ENCODE results near the gene KDM8.

The KDM8 gene

GRCh38 chr16:27228045-27228444 is 24.7 kb downstream of the KDM8 start:
- peaks cover 0 to 68% (median 45%) of the 10 kb centered on the region in 5 donors for H3K36me3 ChIP-seq (ENCODE audit: control insufficient read depth in 5 of 5, insufficient read depth in 5 of 5, low read length in 5 of 5)
- peaks cover 0 to 38% (median 4%) of the 10 kb centered on the region in 5 donors for H3K4me1 ChIP-seq (ENCODE audit: control insufficient read depth in 5 of 5, insufficient read depth in 5 of 5, low read length in 5 of 5)

GRCh38 chr16:27228621-27229501 is 25.5 kb downstream of the KDM8 start:
- Histone ChIP-seq H3K27ac (ENCODE audit: low read depth, low read length) (no peak overlapping the region), H3K9ac (ENCODE audit: low read length in 5 of 5) (no peak overlapping the region), H3K9me3 (ENCODE audit: control insufficient read depth in 5 of 5, low read length in 5 of 5) (no peaks in the 10 kb centered on the region), H3K4me3 (ENCODE audit: low read depth in 1 of 5, low read length in 5 of 5) (no peak overlapping the region), H3K36me3 (ENCODE audit: control insufficient read depth in 5 of 5, insufficient read depth in 5 of 5, low read length in 5 of 5) (peaks cover 0 to 67% (median 48%) of the 10 kb centered on the region in 5 donors), H3K4me1 (ENCODE audit: control insufficient read depth in 5 of 5, insufficient read depth in 5 of 5, low read length in 5 of 5) (peaks cover 0 to 33% (median 3%) of the 10 kb centered on the region in 5 donors), H3K27me3 (ENCODE audit: control insufficient read depth in 5 of 5, insufficient read depth in 4 of 5, low read length in 5 of 5) (no peaks in the 10 kb centered on the region)

More at GRCh38 chr16:27228045-27228444, 24.7 kb downstream of the KDM8 start:
- Histone ChIP-seq H3K27ac (ENCODE audit: low read depth, low read length) (no peak overlapping the region), H3K9me3 (ENCODE audit: control insufficient read depth in 5 of 5, low read length in 5 of 5) (no peaks in the 10 kb centered on the region), H3K4me3 (ENCODE audit: low read depth in 1 of 5, low read length in 5 of 5) (no peak overlapping the region), H3K27me3 (ENCODE audit: control insufficient read depth in 5 of 5, insufficient read depth in 4 of 5, low read length in 5 of 5) (no peaks in the 10 kb centered on the region), H3K9ac (ENCODE audit: low read length in 5 of 5) (no peak overlapping the region)

GRCh38 chr16:27229891-27230470 is 26.7 kb downstream of the KDM8 start:
- Histone ChIP-seq H3K27ac (ENCODE audit: low read depth, low read length) (no peak overlapping the region), H3K4me1 (ENCODE audit: control insufficient read depth in 5 of 5, insufficient read depth in 5 of 5, low read length in 5 of 5) (peaks cover 0 to 41% (median 9%) of the 10 kb centered on the region in 5 donors), H3K36me3 (ENCODE audit: control insufficient read depth in 5 of 5, insufficient read depth in 5 of 5, low read length in 5 of 5) (peaks cover 0 to 60% (median 41%) of the 10 kb centered on the region in 5 donors), H3K27me3 (ENCODE audit: control insufficient read depth in 5 of 5, insufficient read depth in 4 of 5, low read length in 5 of 5) (no peaks in the 10 kb centered on the region), H3K9me3 (ENCODE audit: control insufficient read depth in 5 of 5, low read length in 5 of 5) (no peaks in the 10 kb centered on the region), H3K9ac (ENCODE audit: low read length in 5 of 5) (no peak overlapping the region), H3K4me3 (ENCODE audit: low read depth in 1 of 5, low read length in 5 of 5) (no peak overlapping the region)

GRCh38 chr16:27230562-27231001 is 27.3 kb downstream of the KDM8 start:
- H3K4me1 ChIP-seq (ENCODE audit: control insufficient read depth in 5 of 5, insufficient read depth in 5 of 5, low read length in 5 of 5): peaks cover 2 to 47% (median 15%) of the 10 kb centered on the region in 5 donors
- H3K4me3 ChIP-seq (ENCODE audit: low read depth in 1 of 5, low read length in 5 of 5): no peak overlapping the region
- H3K27me3 ChIP-seq (ENCODE audit: control insufficient read depth in 5 of 5, insufficient read depth in 4 of 5, low read length in 5 of 5): no peaks in the 10 kb centered on the region
- H3K9ac ChIP-seq (ENCODE audit: low read length in 5 of 5): no peak overlapping the region
- no peak overlapping the region for H3K27ac ChIP-seq (ENCODE audit: low read depth, low read length)
- peaks cover 0 to 54% (median 35%) of the 10 kb centered on the region in 5 donors for H3K36me3 ChIP-seq (ENCODE audit: control insufficient read depth in 5 of 5, insufficient read depth in 5 of 5, low read length in 5 of 5)
- H3K9me3 ChIP-seq (ENCODE audit: control insufficient read depth in 5 of 5, low read length in 5 of 5): no peaks in the 10 kb centered on the region

GRCh38 chr16:27231692-27232060 is 28.4 kb downstream of the KDM8 start:
- no peak overlapping the region for H3K27ac ChIP-seq (ENCODE audit: low read depth, low read length)
- H3K4me3 ChIP-seq (ENCODE audit: low read depth in 1 of 5, low read length in 5 of 5): no peak overlapping the region
- peaks cover 0 to 43% (median 27%) of the 10 kb centered on the region in 5 donors for H3K36me3 ChIP-seq (ENCODE audit: control insufficient read depth in 5 of 5, insufficient read depth in 5 of 5, low read length in 5 of 5)
- no peaks in the 10 kb centered on the region for H3K27me3 ChIP-seq (ENCODE audit: control insufficient read depth in 5 of 5, insufficient read depth in 4 of 5, low read length in 5 of 5)
- H3K9me3 ChIP-seq (ENCODE audit: control insufficient read depth in 5 of 5, low read length in 5 of 5): no peaks in the 10 kb centered on the region
- H3K4me1 ChIP-seq (ENCODE audit: control insufficient read depth in 5 of 5, insufficient read depth in 5 of 5, low read length in 5 of 5): peaks cover 2 to 58% (median 24%) of the 10 kb centered on the region in 5 donors
- H3K9ac ChIP-seq (ENCODE audit: low read length in 5 of 5): no peak overlapping the region

- Histone ChIP-seq H3K4me3 (ENCODE audit: low read depth in 1 of 5, low read length in 5 of 5) (no peak overlapping the region), H3K27me3 (ENCODE audit: control insufficient read depth in 5 of 5, insufficient read depth in 4 of 5, low read length in 5 of 5) (no peaks in the 10 kb centered on the region), H3K36me3 (ENCODE audit: control insufficient read depth in 5 of 5, insufficient read depth in 5 of 5, low read length in 5 of 5) (peaks cover 0 to 39% (median 25%) of the 10 kb centered on the region in 5 donors), H3K9me3 (ENCODE audit: control insufficient read depth in 5 of 5, low read length in 5 of 5) (no peaks in the 10 kb centered on the region), H3K9ac (ENCODE audit: low read length in 5 of 5) (no peak overlapping the region), H3K27ac (ENCODE audit: low read depth, low read length) (no peak overlapping the region), H3K4me1 (ENCODE audit: control insufficient read depth in 5 of 5, insufficient read depth in 5 of 5, low read length in 5 of 5) (peaks cover 5 to 62% (median 27%) of the 10 kb centered on the region in 5 donors)
Observed at GRCh38 chr16:27232061-27232900, 29.0 kb downstream of the KDM8 start.

- peaks cover 5 to 67% (median 35%) of the 10 kb centered on the region in 5 donors for H3K4me1 ChIP-seq (ENCODE audit: control insufficient read depth in 5 of 5, insufficient read depth in 5 of 5, low read length in 5 of 5)
Observed at GRCh38 chr16:27232901-27233625, 29.7 kb downstream of the KDM8 start.

GRCh38 chr16:27233731-27234130 is 30.4 kb downstream of the KDM8 start:
- no peaks in the 10 kb centered on the region for H3K9me3 ChIP-seq (ENCODE audit: control insufficient read depth in 5 of 5, low read length in 5 of 5)
- no peak overlapping the region for H3K9ac ChIP-seq (ENCODE audit: low read length in 5 of 5)
- H3K4me3 ChIP-seq (ENCODE audit: low read depth in 1 of 5, low read length in 5 of 5): no peak overlapping the region
- peaks cover 0 to 39% (median 25%) of the 10 kb centered on the region in 5 donors for H3K36me3 ChIP-seq (ENCODE audit: control insufficient read depth in 5 of 5, insufficient read depth in 5 of 5, low read length in 5 of 5)
- peaks cover 5 to 74% (median 36%) of the 10 kb centered on the region in 5 donors for H3K4me1 ChIP-seq (ENCODE audit: control insufficient read depth in 5 of 5, insufficient read depth in 5 of 5, low read length in 5 of 5)
- no peak overlapping the region for H3K27ac ChIP-seq (ENCODE audit: low read depth, low read length)
- H3K27me3 ChIP-seq (ENCODE audit: control insufficient read depth in 5 of 5, insufficient read depth in 4 of 5, low read length in 5 of 5): no peaks in the 10 kb centered on the region

More at GRCh38 chr16:27232901-27233625, 29.7 kb downstream of the KDM8 start:
- Histone ChIP-seq H3K9me3 (ENCODE audit: control insufficient read depth in 5 of 5, low read length in 5 of 5) (no peaks in the 10 kb centered on the region), H3K27ac (ENCODE audit: low read depth, low read length) (no peak overlapping the region), H3K4me3 (ENCODE audit: low read depth in 1 of 5, low read length in 5 of 5) (no peak overlapping the region), H3K27me3 (ENCODE audit: control insufficient read depth in 5 of 5, insufficient read depth in 4 of 5, low read length in 5 of 5) (no peaks in the 10 kb centered on the region), H3K9ac (ENCODE audit: low read length in 5 of 5) (no peak overlapping the region), H3K36me3 (ENCODE audit: control insufficient read depth in 5 of 5, insufficient read depth in 5 of 5, low read length in 5 of 5) (peaks cover 0 to 39% (median 25%) of the 10 kb centered on the region in 5 donors)

- Histone ChIP-seq H3K9me3 (ENCODE audit: control insufficient read depth in 5 of 5, low read length in 5 of 5) (no peaks in the 10 kb centered on the region), H3K36me3 (ENCODE audit: control insufficient read depth in 5 of 5, insufficient read depth in 5 of 5, low read length in 5 of 5) (peaks cover 0 to 39% (median 25%) of the 10 kb centered on the region in 5 donors), H3K27ac (ENCODE audit: low read depth, low read length) (no peak overlapping the region), H3K27me3 (ENCODE audit: control insufficient read depth in 5 of 5, insufficient read depth in 4 of 5, low read length in 5 of 5) (no peaks in the 10 kb centered on the region), H3K4me1 (ENCODE audit: control insufficient read depth in 5 of 5, insufficient read depth in 5 of 5, low read length in 5 of 5) (peaks cover 5 to 70% (median 36%) of the 10 kb centered on the region in 5 donors), H3K4me3 (ENCODE audit: low read depth in 1 of 5, low read length in 5 of 5) (no peak overlapping the region), H3K9ac (ENCODE audit: low read length in 5 of 5) (no peak overlapping the region)
Observed at GRCh38 chr16:27234171-27234570, 30.8 kb downstream of the KDM8 start.

All from subcutaneous abdominal adipose tissue (tissue), 5 donors.